ENCODE results near the gene C10orf90.

DNA sequence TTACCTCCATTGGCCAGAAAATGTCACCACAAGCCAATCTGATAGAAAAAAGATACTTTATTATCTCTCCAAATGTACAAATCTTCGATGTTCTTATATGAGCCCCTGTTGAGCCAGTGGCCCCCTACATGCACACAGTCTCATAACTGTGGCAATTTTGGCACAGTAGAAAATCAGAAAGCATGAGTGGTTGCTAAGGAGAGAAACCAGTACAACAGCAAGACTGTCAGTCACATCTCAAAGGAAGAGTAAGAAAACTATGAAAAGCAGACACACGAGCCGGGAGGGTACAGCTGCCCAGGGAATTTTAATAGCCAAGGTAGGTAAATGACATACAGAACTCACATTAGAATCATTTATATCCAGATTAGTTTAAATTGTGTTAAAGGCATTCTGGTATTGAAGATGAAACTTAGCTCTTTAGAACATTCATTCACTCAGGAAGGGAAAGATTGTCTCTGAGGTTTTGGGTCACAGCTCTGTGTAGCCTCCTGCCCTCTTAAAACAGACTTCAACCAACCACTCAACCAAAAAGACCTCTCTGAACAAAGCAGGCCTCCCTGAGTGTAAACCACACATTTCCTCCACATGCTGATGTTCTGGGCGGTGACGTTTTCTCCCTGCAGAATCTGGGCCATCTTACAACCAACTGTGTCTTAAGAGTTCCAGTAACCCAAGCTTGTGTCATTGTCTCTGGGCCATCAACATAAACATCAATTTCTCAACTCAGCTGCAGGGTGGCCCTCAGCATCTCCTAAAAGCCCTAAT is 201.4 kb downstream of the C10orf90 start:
- TF ChIP-seq, protein P1, sequence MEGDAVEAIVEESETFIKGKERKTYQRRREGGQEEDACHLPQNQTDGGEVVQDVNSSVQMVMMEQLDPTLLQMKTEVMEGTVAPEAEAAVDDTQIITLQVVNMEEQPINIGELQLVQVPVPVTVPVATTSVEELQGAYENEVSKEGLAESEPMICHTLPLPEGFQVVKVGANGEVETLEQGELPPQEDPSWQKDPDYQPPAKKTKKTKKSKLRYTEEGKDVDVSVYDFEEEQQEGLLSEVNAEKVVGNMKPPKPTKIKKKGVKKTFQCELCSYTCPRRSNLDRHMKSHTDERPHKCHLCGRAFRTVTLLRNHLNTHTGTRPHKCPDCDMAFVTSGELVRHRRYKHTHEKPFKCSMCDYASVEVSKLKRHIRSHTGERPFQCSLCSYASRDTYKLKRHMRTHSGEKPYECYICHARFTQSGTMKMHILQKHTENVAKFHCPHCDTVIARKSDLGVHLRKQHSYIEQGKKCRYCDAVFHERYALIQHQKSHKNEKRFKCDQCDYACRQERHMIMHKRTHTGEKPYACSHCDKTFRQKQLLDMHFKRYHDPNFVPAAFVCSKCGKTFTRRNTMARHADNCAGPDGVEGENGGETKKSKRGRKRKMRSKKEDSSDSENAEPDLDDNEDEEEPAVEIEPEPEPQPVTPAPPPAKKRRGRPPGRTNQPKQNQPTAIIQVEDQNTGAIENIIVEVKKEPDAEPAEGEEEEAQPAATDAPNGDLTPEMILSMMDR (IDR thresholded peaks at IDR 0.05; ENCODE audit: insufficient read depth, low read length, poor library complexity, severe bottlenecking): no peak
- TF ChIP-seq EZH2phosphoT487 (conservative IDR thresholded peaks at IDR 0.05; ENCODE audit: low read length): no peak

Data from SU-DHL-6 (cell line).